Skin of body (tissue), 2 donors: ENCODE measurements around the gene KRT25. TPM values are rescaled to one million over a fixed set of nuclear protein-coding genes. Genes with fewer than 3 reads are reported as not detected.

ENCODE experiments used
- DNase-seq: peaks from one replicate; lab custom pipeline; 2025; lab: John Stamatoyannopoulos, UW
- total RNA-seq: library from RNA; depleted of rRNA; stranded (reverse); fragments of >200 nt; gene quantifications from one replicate; pipeline ENCODE4 v1.2.3, GENCODE V29; 2014

KRT25 gene, protein sequence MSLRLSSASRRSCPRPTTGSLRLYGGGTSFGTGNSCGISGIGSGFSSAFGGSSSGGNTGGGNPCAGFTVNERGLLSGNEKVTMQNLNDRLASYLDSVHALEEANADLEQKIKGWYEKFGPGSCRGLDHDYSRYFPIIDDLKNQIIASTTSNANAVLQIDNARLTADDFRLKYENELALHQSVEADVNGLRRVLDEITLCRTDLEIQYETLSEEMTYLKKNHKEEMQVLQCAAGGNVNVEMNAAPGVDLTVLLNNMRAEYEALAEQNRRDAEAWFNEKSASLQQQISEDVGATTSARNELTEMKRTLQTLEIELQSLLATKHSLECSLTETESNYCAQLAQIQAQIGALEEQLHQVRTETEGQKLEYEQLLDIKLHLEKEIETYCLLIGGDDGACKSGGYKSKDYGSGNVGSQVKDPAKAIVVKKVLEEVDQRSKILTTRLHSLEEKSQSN
- 608 TPM for total RNA-seq

DNA sequence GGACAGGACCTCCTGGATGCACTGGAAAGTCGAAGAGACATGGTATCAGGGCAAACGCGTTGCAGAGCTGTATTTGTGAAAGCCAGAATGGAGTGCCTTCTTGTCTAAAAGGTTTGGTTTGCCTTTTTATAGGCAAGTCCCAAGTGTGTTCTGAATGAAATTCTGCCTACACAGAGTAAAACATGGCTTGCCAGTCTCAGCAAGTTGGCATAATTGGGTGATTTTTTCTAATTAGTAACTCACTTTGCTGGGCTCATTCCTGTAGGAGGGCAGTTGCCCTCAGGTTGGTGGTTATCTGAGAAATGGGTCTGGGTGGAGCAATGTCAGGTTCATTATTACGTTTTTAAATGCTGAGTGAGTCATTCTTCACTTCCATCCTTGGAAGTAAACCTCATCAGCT is at the start of gene KRT25:
Gene KRT25, minus strand, starts transcription at position 101 of the 400 bp plus-strand sequence. Its CDS starts 60 bp downstream, at position 41.
- no peak for DNase-seq

DNA sequence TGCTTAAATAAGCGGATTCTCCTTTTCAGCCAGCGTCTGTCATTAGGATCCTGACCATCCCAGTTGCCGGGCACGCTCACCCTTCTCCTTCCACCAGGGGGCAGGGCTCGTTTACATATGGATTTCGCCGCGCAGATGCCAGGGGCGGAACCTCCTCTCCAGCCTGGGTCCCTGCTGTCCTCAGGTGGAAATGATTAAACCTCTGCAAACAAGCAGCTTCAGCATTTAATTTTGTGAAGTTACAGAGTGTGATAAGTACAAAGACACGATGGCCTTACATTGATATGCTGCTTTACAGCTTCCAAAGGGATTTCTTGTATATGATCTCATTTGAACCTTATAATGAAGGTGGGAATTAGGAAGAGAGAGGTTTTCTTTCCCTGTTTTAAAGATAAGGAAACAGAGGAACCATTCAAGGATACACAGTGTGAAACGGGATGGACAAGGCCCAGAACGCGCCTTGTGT is 48.5 kb upstream of the KRT25 start:
- peak; percentile 33 for DNase-seq

DNA sequence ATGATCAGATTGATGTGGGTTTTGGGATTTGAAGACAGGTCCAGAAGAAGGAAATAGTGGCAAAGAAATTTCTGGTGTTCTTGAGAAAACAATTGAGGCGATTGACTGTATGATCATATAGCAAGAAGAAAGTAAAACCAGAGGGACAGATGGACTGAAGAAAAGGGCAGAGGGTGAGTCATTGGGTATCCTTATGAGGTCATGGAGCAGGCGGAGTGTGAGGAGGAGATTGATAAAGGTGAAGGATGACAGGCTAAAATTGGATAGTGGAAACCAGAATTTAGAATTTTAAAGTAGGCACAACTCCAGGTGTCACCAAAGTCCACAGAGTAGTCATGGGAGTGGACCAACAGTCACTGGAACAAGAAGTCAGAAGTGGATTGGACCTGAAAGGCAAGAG is 46.0 kb upstream of the KRT25 start:
- no peak for DNase-seq

DNA sequence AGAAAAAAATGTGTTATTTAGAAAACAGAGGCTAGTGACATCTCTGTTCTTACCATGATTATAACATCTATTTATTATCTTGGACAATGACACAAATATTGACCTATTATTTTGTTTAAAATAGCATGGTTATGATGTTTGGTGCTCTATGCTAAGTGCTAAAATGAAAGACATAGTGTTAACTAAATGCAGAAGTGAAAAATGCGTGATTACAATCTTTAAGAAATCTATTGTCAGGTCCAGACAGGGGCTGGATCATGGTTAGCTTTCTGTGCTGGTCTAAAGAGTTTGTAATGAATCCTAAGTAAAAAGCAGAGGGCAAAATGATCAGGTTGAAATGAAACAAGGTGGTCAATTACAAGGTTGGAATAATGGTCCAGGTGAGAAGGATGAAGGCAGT is 45.2 kb upstream of the KRT25 start:
- DNase-seq = no peak

DNA sequence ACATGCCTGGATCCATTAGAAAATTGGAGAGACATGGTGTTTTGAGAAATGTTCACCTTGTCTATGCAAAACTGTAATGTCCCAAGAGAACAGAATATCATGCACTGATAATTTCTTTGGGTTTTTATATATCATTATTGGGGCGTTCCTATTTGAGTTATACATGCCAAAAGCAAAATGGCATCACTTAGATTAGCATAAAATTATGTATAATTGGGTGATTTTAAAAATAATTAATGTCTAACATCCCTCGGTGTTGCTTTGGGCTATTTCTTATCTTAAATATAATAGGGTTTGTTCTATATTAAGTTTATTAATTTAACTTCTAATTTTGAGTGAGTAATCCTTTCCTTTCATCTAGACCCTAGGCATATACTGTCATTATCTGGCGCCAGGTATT is 44.7 kb upstream of the KRT25 start, which contains the start of gene KRT28:
Gene KRT28, minus strand, starts transcription at position 101 of the 400 bp plus-strand sequence. Its CDS starts 66 bp downstream, at position 35.
- DNase-seq = no peak

DNA sequence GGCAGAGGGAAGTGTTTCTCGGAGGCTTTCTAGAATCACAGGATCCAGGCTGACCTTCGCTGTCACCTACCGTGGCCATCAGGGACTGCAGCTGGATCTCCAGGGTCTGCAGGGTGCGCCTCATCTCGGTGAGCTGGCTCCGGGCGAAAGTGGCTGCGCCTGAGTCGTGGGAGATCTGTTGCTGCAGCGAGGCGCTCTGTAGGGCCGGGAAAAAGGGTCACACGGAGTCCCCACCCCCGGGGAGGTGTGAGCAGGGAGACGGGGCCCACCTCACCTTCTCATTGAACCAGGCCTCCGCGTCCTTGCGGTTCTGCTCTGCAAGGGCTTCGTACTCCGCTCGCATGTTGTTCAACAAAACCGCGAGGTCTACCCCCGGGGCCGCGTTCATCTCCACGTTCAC is 41.7 kb upstream of the KRT25 start:
- DNase-seq = no peak

DNA sequence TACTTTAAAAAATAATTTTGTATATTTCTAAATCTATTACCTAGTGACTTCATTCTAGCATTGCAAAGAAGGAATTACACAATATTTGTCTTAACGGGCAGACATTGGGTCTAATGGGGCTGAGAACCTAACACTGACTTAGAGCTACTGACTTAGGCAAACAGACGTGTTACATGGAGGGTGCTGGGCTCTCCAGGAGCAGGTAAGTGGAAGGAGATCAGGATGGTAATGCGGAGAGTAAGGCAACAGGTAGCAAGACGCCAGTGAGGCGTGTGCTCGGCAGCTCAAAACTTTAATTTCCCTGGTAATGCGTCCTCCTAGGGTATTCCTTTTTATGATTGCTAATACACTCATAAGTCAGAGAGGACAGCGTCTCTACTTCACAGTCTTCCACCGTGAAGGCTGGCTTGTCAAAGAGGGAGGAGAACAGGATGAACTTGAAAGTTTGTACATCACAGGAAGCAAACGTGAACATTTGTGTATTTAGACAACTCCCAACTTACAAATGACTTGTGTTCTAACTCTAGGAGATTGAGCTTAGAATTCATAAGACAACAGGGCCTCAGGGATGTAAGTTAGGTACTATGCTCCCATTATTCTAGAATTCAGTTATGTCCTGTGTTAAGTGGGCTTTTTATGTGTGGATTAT is 40.0 kb upstream of the KRT25 start:
- no peak for DNase-seq

DNA sequence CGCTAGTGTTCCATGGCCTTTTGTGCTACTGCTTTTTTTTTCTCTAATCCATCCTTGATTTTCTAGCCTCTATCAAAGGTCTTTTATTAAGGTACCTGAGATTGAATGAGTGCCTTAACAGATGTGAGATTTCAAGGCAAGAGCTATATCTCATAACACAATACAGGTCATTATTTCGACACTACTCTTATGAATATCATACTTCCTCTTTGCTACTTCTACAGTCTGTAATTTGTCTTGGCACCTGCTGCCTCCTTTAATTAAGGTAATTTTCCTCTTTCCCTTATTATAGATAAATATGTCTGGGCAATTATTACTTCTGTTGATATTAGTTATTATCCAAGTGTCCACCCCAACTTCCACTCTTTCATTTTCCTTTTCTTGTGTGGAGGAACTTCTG is 39.3 kb upstream of the KRT25 start:
- DNase-seq = no peak

DNA sequence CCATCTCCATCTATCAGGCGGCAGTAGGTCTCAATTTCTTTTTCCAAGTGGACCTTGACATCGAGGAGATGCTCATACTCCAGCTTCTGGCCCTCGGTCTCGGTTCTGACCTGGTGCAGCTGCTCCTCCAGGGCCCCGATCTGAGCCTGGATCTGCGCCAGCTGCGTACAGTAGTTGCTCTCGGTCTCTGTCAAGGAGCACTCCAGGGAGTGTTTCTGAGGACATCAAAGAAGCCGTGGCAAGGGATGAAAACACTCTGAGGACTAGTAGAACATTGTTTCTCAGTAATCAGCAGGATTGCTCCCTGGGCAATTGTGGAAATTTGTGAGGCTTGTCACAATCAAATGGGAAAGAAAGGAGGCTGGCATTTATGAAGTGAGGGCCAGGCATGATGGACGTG is 38.7 kb upstream of the KRT25 start:
- DNase-seq = no peak

DNA sequence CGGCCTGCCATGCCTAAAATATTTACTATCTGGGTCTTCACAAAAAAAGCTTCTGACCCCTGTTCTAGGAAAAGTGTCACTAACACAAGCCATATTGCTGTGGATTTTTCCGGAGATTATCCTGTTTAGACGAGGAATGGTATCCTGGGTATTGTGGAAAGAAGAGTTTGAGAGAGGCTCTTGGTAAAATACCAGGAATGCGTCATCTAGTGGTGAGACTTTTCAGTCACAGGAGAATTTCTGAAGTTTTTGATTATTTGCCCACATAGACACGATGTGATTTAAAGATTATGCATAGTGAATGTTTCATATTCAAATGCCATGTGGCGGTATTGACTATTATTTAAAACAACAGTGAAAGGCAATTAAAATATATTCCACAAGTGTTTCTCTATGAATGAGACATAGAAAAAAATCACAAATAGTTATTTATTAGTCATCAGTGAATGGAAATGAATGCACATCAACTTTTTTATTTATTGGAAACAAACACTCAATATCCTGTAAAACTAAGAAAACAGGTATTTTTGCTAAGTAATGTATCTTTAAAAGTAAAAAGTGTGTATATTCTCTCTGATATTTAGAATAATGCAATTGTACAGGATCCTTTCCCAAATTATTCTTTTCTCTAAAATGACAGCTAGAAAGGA is 36.8 kb upstream of the KRT25 start:
- peak; percentile 73 for DNase-seq

DNA sequence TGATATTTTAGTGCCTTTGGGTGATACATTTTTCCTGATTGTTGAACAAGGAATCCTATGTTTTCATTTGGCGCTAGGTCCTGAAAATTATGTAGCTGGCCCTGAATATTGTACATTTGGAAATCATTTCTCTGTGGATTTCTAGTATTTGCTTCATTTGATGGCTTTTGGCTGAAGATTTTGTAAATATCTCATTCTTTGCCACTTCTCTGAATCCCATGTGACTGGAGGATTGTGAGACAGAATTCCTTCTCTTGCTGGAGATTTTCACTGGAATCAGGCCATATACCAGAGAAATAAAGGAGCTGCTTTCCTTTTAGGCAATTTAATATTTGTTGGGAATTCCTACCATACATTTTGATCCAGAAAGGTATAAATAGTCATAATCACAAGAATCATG is 36.0 kb upstream of the KRT25 start:
- DNase-seq = peak; percentile 89

DNA sequence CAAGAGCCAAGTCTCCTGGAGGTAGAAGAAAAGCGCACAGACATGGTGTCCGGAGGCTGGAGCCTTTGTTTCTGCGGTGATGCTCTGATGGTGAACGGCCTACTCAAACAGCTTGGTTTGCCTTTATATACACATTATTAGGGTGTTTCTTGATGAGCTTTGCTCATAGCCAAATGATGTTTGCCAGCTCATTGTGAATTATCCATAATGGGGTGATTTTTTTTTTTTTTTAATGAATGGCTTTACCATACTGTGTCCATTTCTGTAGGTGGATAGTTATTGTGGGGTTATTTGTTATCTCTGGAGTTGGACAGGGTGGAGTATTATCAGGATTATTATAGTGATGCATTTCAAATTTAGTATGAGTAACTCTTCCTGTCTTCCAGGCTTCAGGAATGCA is 27.3 kb upstream of the KRT25 start, which contains the start of gene KRT27:
Gene KRT27, minus strand, starts transcription at position 101 of the 400 bp plus-strand sequence. Its CDS starts 57 bp downstream, at position 44.
- DNase-seq = no peak

DNA sequence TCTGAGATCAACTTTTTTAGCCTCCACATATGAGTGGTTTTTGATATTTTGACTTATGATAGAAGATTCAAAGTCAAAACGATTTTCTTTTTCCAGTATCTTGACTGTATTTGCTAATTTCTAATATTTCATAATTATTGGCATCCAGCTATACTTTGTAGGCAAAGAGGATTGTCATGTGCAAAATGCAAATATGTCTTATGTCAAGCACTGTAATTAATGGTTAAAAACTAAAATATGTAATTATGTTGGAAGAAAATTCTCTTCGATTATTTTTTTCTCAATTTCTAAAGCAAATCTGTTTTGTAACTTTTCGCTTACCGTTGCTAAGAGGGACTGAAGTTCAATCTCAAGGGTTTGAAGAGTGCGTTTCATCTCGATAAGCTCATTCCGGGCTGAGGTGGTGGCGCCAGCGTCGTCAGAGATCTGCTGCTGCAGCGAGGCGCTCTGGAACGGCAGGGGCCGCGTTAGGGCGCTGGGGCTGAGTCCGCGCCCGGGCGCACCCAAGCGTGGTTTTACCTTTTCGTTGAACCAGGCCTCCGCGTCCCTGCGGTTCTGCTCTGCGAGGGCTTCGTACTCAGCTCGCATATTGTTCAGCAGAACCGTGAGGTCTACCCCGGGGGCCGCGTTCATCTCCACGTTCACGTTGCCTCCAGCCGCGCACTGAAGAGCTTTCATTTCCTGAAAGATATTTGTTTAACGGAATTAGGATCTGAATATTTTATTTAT is 24.2 kb upstream of the KRT25 start:
- DNase-seq = no peak

DNA sequence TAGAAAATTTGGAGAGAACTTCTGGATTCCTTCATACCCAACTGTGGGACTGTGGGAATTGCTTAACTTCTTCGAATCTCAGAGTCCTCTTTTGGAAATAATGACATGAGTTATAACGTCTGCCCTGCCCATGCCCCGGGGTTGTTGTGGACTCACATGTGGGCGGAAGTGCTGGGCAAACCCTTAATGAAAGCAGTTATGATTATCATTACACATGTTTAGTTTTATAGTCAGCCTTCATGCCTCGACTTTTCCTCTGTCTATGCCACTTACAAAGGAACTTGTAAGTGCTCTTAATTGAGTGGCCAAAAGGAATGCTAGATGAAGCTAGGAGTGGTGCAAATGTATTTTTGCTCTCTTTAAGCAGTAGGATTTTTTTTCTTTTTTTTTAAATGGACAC is 23.3 kb upstream of the KRT25 start:
- DNase-seq = no peak

DNA sequence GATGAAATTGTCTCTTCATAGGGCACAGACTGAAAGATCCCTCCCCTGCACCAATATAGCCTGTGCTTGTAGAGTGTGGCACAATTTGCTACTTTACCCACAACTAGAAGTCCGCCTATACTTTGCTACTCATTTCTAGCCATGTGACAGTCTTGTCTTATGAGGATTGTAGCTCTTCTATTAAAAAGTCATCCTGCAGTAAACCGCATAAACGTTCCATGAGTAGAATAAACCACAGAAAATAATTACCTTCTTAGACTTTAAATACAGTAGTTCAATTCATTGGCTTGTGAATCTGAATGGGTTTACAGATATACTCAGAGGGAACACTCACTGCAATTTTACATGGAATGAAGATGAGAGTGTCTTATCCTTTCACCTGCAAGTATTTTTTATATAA is 22.8 kb upstream of the KRT25 start:
- no peak for DNase-seq

DNA sequence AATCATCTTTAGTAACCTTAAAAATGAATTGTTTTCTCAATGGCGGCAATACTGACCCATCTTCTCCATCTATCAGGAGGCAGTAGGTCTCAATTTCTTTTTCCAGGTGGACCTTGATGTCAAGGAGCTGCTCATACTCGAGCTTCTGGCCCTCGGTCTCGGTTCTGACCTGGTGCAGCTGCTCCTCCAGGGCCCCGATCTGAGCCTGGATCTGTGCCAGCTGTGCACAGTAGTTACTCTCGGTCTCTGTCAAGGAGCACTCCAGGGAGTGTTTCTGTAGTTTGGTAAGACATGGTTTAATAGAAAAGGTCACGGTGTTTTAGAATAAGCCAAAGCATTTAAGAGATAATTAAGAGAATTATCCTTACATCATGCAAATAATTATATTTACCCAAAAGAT is 22.3 kb upstream of the KRT25 start:
- no peak for DNase-seq

DNA sequence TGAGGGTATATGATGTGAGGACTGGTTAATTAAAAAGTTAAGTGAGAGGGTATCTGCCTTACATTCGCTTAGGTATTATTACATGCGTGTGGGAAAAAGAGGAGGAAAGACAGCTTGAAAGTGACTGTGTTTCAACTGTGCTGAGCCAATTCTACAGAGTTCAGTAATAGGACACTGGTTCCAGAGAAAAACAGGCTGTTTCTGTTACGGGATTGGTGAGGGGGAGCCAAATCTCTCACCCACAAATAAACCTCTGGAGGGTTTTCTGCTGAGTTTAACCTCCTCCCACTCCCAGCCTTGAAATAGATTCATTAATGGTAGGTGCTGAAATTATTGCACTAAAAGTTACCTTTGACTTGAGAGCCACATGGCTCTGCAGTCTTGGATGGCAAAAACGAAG is 20.8 kb upstream of the KRT25 start:
- DNase-seq = no peak

DNA sequence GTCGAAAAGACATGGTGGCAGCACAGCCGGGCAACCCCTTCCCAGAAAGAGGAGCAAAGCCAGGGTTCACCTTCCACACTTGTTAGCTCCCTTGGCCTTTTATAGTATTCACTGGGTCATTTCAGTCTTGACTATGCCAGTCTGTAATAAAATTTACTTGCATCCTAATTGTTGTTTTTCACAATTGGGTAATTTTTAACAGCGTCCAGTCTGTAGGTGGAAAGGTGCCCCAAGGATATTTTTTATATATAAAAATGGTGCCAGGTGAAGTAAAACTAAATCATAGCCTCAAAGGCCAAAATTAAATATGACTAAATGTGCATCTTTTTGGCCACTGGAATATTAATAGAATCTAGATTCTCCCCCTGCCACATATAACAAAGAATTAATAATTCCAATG is 17.0 kb upstream of the KRT25 start, which contains the start of gene KRT26:
Gene KRT26, minus strand, starts transcription at position 101 of the 400 bp plus-strand sequence. Its CDS starts 88 bp downstream, at position 13.
- no peak for DNase-seq

DNA sequence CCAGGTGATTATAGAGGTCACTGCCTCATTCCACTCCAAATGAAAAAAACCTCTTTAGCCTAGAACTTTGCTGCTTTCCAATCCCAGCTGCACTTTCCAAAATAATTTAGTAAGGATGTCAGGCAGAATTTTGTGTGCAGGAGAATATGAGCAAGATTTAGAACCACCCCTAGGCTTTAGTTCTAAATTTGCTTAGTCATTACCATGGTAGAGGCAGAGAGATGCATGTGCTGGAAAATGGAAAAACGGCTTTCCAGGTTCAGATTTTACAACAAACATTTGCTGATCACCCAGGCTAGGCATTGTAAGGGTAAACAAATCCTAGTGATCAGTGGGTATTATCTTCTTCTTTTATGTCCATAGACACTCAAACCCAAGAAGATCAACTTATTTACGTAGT is 10.5 kb upstream of the KRT25 start:
- DNase-seq = no peak

DNA sequence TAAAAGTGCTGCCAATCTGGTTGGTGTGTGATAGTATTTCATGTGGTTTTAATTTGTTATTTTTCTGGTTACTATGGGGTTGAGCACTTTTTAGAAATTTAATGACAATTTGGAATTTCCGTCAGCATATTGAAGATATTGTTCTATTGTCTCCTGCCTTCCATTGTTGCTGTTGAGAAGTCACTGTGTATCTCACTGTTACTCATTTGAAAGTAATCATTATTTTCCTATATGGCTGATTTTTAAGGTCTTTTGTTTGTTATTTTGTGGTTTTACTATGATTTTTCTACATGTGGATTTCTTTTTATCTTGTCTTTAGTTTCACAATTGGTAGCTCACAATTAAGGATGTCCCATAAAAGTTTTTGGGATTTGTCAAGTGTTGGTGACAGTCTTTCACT is 8.6 kb upstream of the KRT25 start:
- DNase-seq = no peak
